Measurements from ENCODE around the gene MPST.

DNA sequence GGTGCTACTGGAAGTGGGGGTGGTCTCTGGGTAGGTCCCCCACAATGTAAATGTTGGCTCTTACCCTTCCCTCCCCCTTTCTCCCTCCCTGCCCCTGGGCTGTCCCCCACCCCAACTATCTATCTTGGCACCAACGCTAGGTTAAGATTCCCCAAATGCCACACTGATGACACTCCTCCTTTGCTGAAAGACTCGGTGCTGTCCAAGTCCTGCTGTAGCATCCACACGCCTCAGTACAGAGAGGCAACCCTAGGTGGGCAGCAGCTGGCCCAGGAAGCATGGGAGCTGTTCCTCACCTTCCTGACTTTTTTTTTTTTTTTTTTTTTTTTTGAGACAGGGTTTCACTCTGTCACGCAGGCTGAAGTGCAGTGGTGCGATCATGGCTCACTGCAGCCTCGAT is 28.6 kb downstream of the MPST start:
- TF ChIP-seq, protein P1, sequence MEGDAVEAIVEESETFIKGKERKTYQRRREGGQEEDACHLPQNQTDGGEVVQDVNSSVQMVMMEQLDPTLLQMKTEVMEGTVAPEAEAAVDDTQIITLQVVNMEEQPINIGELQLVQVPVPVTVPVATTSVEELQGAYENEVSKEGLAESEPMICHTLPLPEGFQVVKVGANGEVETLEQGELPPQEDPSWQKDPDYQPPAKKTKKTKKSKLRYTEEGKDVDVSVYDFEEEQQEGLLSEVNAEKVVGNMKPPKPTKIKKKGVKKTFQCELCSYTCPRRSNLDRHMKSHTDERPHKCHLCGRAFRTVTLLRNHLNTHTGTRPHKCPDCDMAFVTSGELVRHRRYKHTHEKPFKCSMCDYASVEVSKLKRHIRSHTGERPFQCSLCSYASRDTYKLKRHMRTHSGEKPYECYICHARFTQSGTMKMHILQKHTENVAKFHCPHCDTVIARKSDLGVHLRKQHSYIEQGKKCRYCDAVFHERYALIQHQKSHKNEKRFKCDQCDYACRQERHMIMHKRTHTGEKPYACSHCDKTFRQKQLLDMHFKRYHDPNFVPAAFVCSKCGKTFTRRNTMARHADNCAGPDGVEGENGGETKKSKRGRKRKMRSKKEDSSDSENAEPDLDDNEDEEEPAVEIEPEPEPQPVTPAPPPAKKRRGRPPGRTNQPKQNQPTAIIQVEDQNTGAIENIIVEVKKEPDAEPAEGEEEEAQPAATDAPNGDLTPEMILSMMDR (IDR thresholded peaks at IDR 0.05): no peak
- TF ChIP-seq, protein P2, sequence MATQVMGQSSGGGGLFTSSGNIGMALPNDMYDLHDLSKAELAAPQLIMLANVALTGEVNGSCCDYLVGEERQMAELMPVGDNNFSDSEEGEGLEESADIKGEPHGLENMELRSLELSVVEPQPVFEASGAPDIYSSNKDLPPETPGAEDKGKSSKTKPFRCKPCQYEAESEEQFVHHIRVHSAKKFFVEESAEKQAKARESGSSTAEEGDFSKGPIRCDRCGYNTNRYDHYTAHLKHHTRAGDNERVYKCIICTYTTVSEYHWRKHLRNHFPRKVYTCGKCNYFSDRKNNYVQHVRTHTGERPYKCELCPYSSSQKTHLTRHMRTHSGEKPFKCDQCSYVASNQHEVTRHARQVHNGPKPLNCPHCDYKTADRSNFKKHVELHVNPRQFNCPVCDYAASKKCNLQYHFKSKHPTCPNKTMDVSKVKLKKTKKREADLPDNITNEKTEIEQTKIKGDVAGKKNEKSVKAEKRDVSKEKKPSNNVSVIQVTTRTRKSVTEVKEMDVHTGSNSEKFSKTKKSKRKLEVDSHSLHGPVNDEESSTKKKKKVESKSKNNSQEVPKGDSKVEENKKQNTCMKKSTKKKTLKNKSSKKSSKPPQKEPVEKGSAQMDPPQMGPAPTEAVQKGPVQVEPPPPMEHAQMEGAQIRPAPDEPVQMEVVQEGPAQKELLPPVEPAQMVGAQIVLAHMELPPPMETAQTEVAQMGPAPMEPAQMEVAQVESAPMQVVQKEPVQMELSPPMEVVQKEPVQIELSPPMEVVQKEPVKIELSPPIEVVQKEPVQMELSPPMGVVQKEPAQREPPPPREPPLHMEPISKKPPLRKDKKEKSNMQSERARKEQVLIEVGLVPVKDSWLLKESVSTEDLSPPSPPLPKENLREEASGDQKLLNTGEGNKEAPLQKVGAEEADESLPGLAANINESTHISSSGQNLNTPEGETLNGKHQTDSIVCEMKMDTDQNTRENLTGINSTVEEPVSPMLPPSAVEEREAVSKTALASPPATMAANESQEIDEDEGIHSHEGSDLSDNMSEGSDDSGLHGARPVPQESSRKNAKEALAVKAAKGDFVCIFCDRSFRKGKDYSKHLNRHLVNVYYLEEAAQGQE (IDR thresholded peaks at IDR 0.05; ENCODE audit: insufficient read depth in 1 of 2, low read depth in 2 of 2, low read length in 1 of 2): no peak
- no peak for TF ChIP-seq TCF7L2 (IDR thresholded peaks at IDR 0.05; ENCODE audit: low read depth, low read length)

Measured in Panc1 (cell line).